ENCODE measurements around the gene TRAK2.
"Not testable (repeated sequence)": the region's sequence is repeated elsewhere in the genome, so short reads cannot be mapped to it uniquely, and the experiment has no call there.

The TRAK2 gene

DNA sequence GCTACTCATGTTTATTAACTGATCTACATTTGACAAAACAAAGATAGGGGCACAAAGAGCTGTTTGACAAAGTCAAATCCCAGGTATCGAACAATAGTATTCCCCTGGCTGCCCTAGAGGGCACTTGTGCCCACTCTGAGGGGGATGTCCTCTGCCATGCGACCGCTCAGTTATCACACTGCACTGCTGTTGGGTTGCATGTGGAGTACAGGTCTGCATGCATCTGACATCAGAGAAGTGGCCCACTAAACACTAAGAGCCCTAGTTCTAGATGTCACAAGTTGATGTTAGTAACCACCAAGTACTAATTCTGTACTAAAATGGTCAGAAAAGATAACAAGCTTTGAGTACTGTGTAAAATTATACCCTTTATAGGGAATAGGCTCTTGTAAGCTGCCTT lies 74.0 kb downstream of the TRAK2 start:
- TF ChIP-seq, protein P1, sequence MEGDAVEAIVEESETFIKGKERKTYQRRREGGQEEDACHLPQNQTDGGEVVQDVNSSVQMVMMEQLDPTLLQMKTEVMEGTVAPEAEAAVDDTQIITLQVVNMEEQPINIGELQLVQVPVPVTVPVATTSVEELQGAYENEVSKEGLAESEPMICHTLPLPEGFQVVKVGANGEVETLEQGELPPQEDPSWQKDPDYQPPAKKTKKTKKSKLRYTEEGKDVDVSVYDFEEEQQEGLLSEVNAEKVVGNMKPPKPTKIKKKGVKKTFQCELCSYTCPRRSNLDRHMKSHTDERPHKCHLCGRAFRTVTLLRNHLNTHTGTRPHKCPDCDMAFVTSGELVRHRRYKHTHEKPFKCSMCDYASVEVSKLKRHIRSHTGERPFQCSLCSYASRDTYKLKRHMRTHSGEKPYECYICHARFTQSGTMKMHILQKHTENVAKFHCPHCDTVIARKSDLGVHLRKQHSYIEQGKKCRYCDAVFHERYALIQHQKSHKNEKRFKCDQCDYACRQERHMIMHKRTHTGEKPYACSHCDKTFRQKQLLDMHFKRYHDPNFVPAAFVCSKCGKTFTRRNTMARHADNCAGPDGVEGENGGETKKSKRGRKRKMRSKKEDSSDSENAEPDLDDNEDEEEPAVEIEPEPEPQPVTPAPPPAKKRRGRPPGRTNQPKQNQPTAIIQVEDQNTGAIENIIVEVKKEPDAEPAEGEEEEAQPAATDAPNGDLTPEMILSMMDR (IDR thresholded peaks at IDR 0.05; ENCODE audit: insufficient read depth, missing control alignments) = no peak
- DNase-seq (ENCODE audit: insufficient read length, low spot score) (no peak), FAIRE-seq (no peak)

DNA sequence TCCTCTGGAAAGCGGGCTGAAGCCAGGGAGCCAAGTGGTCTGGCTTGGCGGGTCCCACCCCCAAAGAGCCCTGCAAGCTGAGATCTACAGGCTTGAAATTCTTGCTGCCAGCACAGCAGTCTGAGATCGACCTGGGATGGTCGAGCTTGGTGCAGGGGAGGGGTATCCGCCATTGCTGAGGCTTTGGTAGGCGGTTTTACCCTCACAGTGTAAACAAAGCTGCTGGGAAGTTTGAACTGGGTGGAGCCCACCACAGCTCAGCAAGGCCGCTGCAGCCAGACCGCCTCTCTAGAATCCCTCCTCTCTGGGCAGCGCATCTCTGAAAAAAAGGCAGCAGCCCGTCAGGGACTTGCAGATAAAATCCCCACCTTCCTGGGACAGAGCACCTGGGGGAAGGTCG lies 81.5 kb downstream of the TRAK2 start:
- no peak for DNase-seq (ENCODE audit: insufficient read length, low spot score)
- no peak for FAIRE-seq
- TF ChIP-seq, protein P1 (IDR thresholded peaks at IDR 0.05; ENCODE audit: insufficient read depth, missing control alignments) = no peak

DNA sequence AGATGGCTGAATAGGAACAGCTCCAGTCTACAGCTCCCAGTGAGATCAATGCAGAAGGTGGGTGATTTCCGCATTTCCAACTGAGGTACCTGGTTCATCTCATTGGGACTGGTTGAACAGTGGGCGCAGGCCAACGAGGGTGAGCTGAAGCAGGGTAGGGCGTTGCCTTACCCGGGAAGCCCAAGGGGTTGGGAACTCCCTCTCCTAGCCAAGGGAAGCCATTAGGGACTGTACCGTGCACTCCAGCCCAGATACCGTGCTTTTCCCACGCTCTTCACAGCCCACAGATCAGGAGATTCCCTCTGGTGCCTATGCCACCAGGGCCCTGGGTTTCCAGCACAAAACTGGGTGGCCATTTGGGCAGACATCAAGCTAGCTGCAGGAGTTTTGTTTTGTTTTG lies 81.9 kb downstream of the TRAK2 start:
- FAIRE-seq; DNase-seq (ENCODE audit: insufficient read length, low spot score): not testable (repeated sequence)

DNA sequence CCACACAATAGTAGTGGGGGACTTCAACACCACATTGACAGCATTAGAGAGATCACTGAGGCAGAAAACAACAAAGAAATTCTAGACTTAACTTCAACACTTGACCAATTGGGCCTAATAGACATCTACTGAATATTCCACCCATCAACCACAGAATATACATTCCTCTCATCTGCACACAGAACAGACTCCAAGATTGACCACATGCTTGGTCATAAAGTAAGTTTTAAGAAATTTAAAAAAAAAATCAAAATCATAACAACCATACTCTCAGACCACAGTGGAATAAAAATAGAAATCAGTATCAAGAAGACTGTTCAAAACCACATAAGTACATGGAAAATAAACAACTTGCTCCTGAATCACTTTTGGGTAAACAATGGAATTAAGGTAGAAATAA lies 85.1 kb downstream of the TRAK2 start:
- TF ChIP-seq, protein P1 (IDR thresholded peaks at IDR 0.05; ENCODE audit: insufficient read depth, missing control alignments) = no peak
- DNase-seq (ENCODE audit: insufficient read length, low spot score) (no peak), FAIRE-seq (no peak)

DNA sequence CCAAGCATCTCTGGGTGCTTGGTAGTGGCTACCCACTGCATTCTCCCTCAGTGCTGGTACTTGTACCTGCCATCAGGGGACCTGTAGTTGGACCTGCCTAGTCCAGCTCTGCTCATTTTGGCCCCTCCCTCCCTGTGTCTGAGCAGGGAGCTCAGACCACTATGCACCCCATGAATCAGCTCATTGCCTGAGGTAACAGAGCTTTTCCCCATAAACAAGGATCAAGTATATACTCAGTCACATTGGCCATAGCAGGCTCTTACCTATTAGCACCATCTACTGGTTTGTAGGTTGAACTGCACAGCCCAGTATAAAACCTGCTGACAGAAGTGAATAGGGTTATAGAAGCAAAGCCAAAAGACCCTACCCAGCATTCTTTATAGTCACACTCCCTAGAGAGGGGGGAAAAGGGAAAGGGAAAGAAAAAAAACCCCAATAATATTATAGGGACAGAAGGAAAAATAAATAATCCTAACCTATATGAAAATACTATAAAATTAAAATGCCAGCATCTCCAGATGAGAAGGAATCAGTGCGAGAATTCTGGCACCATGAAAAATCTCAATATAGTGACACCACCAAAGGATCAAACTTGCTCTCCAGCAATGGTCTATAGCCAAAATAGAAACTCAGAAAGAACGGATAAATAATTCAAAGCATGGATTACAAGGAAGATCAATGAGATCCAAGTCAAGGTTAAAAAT lies 87.2 kb downstream of the TRAK2 start:
- TF ChIP-seq, protein P1 (IDR thresholded peaks at IDR 0.05; ENCODE audit: insufficient read depth, missing control alignments) = peak; percentile 93
- peak; percentile 21 for FAIRE-seq

DNA sequence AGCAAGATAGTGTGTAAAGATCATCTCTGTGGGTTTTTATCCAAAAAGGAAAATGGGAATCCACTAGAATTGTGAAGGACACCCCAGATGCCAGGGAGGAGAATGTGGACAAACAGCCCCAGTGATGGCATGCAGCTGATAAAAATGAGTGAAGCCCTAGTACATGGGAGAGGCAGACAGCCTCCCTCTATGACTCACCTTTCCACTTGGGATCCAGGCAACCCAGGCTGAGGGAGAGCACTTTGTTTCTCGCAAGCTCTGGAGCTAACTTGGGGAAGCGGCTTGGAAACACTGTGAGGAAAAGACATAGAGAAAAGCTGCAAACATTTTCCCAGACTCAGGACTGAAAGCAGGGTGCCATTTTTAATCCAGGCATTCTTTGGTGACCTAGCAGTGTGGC lies 88.9 kb downstream of the TRAK2 start:
- FAIRE-seq = no peak
- DNase-seq (ENCODE audit: insufficient read length, low spot score) = no peak
- TF ChIP-seq, protein P1 (IDR thresholded peaks at IDR 0.05; ENCODE audit: insufficient read depth, missing control alignments) = no peak

More for the DNA sequence above, 87.2 kb downstream of the TRAK2 start:
- no peak for DNase-seq (ENCODE audit: insufficient read length, low spot score)

DNA sequence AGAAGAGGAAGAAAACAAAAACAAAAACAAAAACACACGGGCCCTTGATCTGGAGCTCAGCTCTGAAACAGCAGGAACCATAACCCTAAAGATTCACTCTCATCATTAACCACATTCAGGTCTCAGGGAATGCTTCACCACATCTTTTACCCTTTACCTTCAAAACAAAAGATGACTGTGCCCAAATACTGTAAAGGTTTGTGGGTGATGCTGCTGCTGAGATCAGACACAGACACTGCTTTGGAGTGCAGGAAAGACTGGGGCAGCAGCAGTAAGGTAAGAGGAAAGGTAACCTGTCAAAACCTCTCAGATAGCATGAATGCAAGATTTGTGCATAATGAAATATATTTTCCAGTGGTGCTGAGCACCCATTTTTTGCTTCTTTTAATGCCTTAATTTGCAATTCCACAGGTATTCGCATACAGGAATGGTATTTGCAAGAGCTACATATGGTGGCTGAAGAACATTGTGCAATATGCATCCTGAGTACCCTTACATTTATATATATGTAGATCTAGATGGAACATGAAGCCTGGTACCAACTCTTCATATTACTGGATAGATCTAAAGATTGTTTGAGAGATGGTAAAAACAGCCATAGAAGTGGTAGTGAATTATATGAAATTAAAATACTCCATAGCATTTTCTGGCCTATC lies 90.1 kb downstream of the TRAK2 start:
- DNase-seq (ENCODE audit: insufficient read length, low spot score) (no peak), FAIRE-seq (no peak)

More for the DNA sequence above, 90.1 kb downstream of the TRAK2 start:
- TF ChIP-seq, protein P1 (IDR thresholded peaks at IDR 0.05; ENCODE audit: insufficient read depth, missing control alignments) = no peak

All from D721Med (cell line).